GM19099 (cell line): Measurements from ENCODE around the gene ITFG1.
A peak's percentile ranks its signal among the peaks of the same experiment; 100 is the strongest.

Experiments
- POLR2A ChIP-seq: IDR thresholded peaks from 3 replicates; pipeline ENCODE4 v1.6.1; 2011; ENCODE audit warnings: low read depth; ENCODE audit not compliant: insufficient read length; ENCODE audit errors: extremely low read depth

The ITFG1 gene

GRCh38 chr16:47460711-47461597 is at the start of gene ITFG1, which contains the start of gene PHKB:
TSS of gene ITFG1 (minus strand) at chr16:47461063. CDS start at chr16:47461045, 18 bp downstream.
TSS of gene PHKB (plus strand) at chr16:47461331. CDS start at chr16:47461351, 20 bp downstream.
- TF ChIP-seq POLR2A = peak; percentile 90

DNA sequence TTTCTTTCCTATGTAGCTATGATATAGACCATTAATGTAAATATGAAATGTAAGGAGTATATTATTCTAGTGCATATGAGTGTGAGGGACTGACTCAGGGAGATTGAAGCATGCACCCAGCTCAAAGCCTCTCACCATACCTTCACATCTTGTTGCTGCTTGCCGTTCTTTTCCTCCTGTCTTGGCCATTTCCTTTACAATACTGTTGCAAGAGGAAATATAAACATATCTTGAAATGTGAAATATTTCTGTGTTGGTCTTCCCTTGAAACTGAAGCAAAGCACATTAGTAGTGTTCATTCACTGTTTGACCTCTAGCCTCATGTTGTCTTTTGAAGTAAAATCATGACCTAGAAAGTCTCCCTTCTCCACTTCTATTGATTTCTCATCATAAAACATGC is 46.8 kb upstream of the ITFG1 start:
- TF ChIP-seq POLR2A = no peak

DNA sequence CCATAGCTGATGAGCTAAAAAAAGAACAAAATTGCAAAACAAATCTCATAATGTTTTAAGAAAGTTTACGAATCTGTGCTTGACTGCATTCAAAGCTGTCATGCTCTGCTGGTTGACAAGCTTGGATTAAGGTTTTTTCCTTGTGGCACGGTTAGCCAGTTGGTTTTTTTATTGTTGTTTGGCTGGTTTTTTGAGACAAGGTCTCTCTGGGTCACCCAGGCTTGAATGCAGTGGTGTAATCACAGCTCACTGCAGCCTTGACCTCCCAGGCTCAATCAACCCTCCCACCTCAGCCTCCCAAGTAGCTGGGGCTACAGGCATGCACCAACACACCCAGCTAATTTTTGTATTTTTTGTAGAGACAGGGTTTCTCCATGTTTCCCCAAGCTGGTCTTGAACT is 45.9 kb upstream of the ITFG1 start:
- TF ChIP-seq POLR2A = no peak

GRCh38 chr16:47504599-47504998 is 43.7 kb upstream of the ITFG1 start:
- TF ChIP-seq POLR2A = no peak

DNA sequence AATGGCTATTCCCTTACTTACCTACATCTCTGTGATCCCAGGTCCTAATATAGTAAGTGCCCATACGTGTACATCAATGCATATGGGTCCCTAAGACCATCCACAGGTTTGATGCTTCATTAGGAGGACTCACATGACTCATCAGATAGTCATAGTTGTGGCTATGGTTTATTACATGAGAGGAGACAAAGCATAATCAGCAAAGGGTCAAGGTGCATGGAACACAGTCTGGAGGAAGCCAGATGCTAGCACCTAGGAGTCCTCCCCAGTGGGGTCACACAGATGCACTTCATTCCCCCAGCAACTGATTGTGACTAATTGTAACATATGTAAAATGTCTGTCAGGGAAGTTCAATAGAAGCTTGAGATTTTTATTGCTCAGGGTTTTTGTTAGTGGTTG is 43.1 kb upstream of the ITFG1 start:
- no peak for TF ChIP-seq POLR2A

GRCh38 chr16:47499700-47500264 is 38.9 kb upstream of the ITFG1 start:
- TF ChIP-seq POLR2A = no peak

GRCh38 chr16:47499080-47499699 is 38.3 kb upstream of the ITFG1 start:
- no peak for TF ChIP-seq POLR2A

GRCh38 chr16:47493381-47494337 is 32.8 kb upstream of the ITFG1 start:
- no peak for TF ChIP-seq POLR2A

DNA sequence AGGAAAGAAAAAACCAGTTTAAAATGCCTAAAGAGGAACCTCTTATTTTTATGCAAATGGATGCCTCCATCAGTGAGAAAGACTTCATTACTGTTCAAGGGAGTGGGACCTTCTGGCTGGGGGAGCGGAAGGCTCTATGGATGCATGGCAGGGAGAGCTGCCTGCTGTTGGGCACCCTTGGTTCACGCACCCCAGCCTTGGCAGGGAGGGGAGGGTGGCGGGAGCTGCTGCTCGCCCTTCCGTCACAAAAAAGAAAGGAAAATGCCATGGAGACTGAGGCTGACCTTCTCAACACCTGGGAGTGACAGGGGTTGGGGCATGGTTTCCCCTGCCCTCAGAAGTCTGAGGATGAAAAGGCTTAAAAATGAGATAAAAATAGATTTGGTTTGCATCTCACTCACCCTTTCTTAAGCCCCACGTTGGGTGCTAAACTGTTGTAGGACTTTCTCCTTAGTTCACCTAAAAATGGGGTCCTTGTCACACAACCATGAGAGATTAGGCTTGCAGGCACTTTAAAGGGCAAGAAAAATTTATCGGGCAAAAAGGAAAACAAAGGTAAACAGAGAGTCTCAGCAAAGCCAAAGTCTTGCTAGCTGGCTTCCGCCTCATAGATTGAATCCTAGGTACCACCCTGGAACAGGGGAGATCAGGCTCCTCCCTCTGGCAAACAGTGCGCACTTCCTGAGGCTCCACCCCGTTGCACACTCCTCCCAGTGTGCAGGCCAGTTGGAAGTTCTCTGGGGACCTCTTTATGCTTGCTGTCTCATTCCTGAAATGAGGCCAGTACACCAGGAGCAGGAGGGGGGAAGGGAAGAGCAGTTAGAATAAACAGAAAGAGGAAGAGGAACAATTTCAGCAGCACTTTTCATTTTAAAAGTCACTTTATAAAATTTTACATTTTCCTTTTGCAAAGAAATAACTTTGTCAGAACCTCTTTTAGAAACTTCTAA is 31.8 kb upstream of the ITFG1 start:
- TF ChIP-seq POLR2A = peak; percentile 68

DNA sequence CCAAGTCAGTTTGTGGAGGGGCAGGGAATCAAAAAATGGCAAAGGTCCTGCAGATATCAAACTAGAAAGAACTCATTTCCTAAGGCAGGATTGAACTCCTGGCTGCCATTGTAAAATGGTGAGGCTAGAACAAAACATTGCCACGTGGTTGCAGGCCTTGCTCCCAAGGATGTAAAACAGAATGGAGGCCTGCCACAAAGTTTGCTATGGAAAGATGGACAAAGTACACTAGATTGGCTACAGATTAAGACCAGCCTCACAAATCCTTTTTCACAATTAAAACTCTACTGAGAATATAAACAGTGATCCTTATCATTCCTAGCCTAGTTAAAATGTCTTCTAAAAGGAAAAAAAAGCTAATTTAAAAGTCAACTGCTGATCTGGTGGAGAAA is 31.2 kb upstream of the ITFG1 start:
- no peak for TF ChIP-seq POLR2A

- no peak for TF ChIP-seq POLR2A
These were observed 29.6 kb upstream of the ITFG1 start for GRCh38 chr16:47490471-47490870.

GRCh38 chr16:47488051-47488450 is 27.2 kb upstream of the ITFG1 start:
- no peak for TF ChIP-seq POLR2A

- no peak for TF ChIP-seq POLR2A
These were observed 26.0 kb upstream of the ITFG1 start for GRCh38 chr16:47486856-47487255.

DNA sequence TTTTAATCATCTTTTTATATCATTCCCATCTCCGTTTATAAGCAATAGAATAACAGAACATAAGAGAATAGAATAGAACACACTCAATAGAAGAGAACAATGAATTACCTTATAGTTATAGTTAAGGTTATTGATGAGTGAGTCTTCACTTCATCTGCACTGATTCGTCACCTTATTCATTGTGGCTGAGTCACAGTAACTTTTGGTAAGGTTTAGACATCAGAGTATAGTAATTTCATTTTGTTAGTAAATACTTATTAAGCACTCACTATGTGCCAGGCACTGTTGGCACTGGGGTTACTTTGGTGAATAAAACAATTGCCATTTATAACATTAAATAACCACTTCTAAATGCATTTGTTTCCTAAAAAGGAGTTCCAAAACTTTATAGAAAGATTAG is 22.8 kb upstream of the ITFG1 start:
- TF ChIP-seq POLR2A = no peak
